Skin of body (tissue), 2 donors: Measurements from ENCODE around the gene RASGEF1B. TPM values are rescaled to one million over a fixed set of nuclear protein-coding genes. Genes with fewer than 3 reads are reported as not detected.
"Not testable (repeated sequence)": the region's sequence is repeated elsewhere in the genome, so short reads cannot be mapped to it uniquely, and the experiment has no call there.

Experiments used
- DNase-seq: peaks from one replicate; lab custom pipeline; 2025; lab: John Stamatoyannopoulos, UW
- total RNA-seq: library from RNA; depleted of rRNA; stranded (reverse); fragments of >200 nt; gene quantifications from one replicate; pipeline ENCODE4 v1.2.3, GENCODE V29; 2014

RASGEF1B gene
- total RNA-seq, 1 donor from 2014 or later, result 61.7 TPM

DNA sequence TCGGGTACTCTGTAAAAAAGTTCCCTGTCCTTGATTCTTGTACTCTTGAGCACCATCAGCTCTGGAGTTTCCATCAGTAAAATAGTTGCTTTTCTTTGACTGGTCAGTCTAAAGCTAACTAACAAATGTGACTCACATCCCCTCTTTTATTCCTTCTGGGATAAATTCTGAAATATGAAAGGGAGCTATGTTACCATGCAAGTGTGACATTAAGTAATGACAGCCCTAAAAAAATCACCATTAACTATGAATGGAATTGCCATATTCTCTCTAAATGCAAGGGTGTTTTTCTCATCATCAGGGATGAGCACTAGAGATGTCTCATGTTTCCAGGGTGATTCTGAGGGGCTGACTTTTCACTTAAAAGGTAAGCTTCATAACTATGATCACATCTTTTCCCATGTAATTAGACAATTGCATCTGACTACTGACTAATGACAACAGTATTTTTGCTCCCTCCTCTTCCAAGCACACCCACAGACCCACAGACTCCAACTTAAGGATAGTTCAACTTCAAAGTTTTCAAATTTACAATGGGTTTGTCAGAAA, 26.9 kb upstream of the RASGEF1B start:
- DNase-seq, result no peak

DNA sequence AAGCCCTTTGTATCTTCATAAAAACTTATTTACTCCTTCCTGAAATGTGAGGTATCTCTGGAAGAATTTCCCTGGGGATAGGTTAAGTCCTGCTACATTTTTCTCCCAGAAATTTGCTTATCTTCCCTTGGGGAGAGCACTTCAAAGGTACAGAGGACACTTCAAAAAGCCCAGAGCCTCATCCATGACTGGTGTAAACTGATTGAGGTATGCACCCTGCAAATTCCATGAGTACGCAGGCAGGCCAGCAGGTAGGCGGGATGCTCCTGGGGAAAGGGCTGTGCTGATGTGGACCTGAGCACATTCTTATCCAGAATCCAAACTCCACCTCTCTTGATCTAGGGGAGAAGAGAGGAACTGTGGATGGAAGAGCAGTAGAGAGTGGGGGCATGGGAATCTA, 26.3 kb upstream of the RASGEF1B start:
- no peak for DNase-seq

DNA sequence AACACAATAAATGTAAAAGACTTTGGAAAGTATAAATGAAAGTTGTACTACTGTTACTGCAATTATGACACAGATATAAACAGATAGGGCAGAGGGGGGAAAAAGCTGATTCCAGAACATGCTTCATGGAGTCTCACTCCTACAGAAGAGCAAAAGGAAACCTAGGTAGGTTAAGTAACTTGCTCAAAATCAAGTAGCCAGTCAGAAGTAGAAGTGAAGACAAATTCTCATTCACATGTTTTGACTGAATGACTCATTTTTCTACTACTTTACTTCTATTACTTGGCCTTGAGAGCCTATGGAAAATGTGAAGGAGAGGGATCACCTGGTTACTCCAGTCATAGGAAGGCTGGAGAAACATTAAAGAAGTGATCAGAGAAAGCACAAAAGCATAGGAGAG, 23.6 kb upstream of the RASGEF1B start:
- no peak for DNase-seq

DNA sequence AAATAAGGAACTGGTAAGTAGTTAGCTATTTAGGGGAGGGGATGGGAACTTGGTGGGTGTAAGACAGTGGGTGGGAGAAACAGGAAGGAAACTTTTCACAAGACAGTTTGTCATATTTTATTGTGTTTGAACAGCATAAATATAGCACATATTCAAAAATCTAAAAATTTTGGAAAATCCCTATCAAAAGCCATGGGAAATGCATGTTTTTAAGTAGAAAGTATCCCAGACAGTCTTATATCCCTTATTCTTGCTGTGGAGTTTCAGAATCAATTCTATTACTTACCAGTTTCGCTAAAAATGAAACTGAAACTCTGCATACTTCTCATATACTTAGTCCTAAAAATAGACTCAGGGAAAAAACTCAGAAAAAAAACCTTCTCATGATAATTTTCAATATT, 22.3 kb upstream of the RASGEF1B start:
- DNase-seq, result peak; percentile 7

DNA sequence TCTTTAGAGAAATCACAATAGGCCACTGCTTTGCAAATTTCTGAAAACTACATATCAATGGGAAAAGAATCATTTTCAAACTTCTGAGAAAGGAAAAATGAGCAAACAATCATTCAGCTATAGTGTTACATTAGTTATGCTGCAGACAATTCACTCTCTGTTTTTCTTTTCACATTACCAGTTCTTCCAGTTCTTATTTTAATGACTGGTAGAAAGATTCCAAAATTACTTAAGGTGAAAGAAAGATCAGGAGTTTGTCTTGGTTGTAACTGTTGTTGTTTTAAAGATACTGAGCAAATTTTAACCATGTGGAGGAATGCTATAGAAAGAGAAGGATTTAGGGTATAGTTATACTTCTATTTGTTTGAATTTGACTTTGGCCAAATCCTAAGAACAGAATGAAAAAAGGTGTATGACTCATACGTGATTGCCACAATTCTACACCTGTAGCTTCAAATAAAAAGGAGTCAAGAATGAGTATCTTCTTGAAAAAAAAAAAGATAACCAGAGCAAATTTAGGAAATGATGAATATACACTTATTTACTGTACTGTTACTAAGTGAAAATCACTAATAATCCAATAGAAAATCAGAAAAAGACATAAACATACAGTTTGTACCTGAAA, 21.0 kb upstream of the RASGEF1B start:
- no peak for DNase-seq

DNA sequence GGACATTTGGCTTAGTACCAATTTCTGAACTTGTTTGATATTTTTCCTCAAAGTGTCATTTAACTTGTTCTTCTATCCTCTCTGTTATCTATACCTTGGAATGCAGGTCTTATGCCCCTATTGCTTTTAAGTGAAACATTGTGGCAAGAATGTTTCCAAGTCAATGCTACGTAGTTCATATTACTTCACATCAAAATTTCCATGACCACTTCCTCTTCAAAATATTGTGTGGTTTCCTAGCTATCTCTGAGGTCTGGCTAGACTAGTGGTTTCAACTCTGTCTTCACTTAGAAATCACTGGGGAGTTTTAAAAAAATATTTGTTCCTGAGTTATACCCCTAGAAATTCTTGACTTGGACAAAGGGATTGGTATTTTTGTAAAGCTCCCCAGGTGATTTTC, 20.2 kb upstream of the RASGEF1B start:
- peak; percentile 6 for DNase-seq

DNA sequence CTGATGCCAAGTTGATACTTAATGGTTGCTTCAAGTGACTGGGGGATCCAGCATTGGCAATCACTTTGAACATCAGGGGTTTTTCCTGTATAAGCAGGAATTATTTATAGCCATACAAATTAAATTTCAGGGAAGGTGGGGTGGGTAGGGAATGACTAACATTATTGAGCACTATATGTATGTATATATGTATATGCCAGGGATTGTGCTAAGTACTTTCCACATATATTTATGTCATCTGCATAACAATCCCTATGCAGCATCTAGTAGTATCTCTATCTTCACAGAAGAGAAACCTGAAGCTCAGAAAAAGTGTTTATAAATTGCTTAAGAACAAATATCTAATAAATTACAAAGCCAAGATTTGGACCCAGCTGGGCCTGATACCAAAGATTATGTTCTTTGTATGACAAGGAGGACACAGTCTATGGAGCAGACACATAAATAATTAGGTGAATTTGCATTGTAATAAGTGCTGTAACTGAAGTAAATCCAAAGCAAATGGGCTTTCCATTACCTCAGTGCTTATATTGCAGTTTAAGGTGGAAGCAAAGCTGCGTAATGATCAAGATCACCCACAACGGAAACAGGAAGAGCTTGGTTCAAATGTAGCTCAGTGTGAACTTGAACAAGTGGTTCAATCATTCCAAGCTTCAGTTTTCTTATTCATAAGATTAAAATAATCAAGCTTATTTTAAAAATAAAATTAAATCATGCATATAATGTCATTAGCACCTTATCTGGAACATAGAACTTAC, 18.9 kb upstream of the RASGEF1B start:
- no peak for DNase-seq

DNA sequence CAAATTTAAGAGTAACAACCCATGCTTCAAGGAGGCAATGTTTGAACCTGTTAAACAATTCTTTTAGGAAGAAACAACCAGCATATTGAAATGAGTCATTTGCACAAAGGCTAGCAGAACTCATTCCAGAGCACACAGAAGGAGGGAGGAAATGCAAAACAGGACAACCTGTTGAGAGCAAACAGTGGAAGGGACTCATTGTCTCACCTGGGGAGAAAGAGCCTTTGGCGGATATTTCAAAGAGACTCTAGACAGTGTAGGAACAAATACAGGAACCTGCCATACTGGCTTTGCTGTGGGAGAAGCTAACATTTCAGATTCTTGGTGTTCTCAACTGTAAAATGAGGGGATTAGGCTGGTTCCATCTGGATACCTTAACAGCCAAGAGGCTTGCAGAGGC, 14.8 kb upstream of the RASGEF1B start:
- no peak for DNase-seq

DNA sequence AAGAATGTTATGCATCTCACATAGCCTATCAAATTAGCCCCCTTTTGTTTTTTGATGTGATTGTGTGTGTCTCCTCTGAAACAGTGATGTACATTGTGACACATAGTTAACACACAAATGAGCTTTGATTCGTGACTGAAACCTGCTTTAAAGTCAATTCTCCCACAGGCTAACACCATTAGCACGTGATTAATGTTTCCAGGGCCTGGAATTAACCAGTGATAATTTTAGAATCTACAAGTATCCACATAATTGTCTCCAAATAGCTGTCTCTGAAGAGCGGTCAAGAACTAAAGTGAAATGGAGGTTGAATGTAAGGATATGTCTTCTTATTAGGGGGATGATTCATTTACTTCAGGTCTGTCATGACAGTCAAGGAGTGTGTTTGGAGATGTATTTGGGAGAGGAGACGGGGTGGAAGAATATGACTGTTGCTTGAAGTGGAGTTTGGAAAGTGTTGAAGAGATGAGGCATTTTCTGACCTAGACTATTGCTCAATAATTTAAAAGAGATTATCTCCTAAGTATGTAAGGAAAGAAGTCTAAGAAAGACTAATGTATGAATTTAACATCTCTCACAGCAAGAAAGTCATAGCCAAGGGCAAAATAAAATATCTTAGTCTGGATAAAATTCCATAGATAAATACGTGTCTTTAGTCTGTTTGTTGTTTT, 13.7 kb upstream of the RASGEF1B start:
- DNase-seq, result no peak

DNA sequence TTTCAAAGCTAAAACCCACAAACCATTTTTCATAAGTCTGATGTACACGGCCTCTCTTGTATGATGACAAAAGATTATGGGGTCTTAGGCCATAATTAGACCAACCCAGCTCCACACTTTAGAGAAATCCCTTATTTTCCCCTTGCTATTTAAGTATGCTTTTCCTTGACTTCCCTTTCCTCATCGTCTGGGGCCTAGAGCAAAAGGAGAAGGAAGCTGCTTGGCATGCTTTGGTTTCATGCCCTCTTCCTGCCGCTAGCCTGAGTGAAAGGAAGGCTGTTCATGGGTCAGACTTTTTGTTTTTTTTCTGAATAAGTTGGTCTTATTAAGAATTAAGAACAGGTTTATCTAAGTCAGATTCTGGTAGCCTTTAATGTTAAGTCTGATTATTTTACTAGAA, 10.6 kb upstream of the RASGEF1B start:
- no peak for DNase-seq

DNA sequence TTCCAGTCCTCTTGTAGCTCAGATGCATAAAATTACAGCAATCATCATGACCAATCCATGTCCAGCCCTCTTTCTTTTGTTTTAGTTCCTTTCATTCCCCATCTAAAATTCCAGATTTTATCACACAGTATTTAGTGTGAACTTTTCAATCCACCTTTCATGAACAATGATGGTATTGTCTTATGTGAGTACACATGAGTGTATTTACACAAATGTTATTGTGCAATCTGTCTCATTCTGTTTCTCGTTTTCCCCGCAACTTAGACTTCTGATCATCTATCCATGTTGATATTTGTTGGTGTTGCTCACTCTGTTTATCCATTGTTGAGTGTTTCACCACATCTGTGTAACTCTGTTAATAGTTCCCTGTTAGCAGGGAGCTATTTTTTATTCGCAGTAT, 9.4 kb upstream of the RASGEF1B start:
- DNase-seq, result no peak

DNA sequence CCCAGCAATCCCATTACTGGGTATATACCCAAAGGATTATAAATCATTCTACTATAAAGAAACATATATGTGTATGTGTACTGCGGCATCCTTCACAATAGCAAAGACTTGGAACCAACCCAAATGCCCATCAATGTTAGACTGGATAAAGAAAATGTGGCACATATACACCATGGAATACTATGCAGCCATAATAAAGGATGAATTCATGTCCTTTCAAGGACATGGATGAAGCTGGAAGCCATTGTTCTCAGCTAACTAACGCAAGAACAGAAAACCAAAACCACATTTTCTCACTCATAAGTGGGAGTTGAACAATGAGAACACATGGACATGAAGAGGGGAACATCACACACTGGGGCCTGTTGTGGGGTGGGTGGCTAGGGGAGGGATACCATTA, 7.9 kb upstream of the RASGEF1B start:
- DNase-seq, result not testable (repeated sequence)

DNA sequence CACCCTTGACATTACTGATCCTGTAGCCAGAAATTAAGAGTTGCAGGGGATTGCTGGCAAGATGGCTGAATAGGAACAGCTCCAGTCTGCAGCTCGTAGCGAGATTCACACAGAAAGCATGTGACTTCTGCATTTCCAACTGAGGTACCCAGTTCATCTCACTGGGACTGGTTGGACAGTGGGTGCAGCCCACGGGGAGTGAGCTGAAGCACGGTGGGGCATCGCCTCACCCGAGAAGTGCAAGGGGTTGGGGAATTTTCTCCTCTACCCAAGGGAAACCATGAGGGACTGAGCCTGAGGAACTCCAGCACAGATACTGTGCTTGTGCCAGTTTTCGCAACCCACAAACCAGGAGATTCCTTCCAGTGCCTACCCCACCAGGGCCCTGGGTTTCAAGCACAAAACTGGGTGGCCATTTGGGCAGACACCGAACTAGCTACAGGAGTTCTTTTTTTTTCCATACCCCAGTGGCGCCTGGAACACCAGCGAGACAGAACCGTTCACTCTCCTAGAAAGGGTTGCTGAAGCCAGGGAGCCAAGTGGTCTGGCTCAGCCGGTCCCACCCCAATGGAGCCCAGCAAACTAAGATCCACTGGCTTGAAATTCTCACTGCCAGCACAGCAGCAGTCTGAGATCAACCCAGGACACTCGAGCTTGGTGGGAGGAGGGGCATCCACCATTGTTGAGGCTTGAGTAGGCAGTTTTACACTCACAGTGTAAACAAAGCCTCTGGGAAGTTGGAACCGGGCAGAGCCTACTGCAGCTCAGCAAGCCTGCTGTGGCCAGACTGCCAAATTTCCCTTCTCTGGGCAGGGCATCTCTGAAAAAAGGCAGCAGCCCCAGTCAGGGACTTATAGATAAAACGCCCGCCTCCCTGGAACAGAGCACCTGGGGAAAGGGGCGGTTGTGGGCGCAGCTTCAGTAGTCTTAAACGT, 1.9 kb upstream of the RASGEF1B start:
- DNase-seq, result not testable (repeated sequence)

DNA sequence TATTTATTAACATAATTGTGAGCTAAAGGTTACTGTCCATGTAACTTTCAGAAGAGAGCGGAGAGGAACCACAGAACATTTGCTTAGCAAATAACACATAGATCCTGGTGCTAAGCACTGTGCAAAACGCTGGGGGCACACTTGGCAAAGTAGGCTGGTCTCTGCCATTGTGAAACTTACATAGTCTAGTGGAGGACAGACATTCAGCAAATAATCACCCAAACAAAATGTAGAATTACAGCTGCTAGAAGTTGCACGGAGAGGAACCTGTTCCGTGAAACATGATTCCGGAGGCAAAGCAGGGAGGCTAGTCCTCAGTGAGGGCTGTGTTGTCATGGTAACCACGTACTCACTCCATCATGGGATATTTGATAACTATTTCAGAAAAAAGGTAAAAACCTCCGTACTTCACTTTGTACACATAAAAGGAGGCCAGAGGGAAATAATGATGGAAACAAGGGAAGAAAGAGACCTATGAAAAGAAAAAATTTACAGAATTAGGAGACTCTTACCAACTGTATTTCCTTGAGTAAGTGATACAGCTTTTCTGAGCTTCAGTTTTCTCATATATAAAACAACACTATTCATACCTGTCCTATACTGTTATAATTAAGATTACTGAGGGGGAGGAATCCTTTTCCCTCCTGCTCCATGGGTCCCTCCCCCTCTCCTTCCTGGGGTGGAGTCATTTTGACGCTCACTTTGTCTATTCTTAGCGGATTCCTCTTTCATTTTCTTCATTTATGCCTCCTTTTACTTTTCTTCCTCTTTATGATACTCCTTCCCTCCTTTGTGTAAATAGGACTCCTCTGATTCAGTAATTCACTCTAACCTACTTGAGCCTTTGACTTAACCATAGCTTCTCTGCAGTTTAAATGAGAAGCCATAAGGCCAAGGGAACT, 825 bp upstream of the RASGEF1B start:
- DNase-seq, result peak; percentile 73

DNA sequence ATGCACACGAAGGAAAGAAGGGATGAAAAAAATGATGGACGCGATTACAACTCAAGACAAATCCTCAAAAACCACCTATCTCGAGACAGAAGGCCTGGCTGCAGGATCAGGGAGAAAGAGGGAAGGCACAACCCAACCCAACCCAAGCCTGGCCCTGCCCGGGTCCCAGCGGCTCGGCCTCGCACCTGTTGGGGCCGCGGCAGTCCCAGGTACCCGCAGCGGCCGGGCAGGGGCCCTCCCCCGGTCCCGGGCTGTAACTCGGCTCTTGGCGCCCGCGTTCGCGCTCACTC, 464 bp downstream of the RASGEF1B start:
- no peak for DNase-seq

DNA sequence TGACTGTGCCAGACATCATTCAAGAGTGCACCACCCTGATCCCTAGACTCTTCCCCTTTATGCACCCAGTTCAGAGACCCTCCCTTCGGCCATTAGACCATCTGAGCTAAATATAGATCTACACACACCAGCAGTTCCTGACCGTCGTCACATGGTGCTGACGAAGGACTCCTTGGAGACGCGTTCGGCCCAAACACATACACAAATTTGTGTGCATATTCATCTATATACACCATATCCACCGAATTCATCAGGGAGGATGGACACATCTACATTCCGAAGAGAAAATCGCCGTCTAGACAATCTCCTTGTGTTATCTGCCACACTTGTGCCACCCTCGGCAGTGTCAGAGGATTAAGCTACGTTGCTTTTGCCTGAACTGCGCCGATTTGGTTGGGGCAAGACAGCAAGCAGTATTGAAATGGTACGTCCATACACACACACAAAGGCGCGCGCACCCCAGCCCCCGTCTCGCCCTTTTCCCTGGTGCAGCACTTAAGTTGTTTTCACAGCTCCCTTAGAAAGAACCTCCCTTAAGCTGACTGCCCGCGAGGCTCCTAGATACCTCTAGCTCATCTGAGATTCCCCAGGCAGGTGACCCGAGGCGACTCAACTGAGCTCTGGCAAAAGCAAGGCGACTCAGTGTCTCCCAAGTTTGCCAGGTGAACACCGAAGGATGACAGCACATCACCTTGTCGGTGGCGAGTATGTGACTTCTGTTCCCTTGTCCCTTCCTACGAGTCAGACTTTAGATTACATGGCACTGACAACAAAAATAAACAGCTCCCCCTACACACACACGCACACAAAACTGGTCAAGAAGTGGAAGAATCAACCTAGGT, 1.0 kb downstream of the RASGEF1B start:
- peak; percentile 31 for DNase-seq

DNA sequence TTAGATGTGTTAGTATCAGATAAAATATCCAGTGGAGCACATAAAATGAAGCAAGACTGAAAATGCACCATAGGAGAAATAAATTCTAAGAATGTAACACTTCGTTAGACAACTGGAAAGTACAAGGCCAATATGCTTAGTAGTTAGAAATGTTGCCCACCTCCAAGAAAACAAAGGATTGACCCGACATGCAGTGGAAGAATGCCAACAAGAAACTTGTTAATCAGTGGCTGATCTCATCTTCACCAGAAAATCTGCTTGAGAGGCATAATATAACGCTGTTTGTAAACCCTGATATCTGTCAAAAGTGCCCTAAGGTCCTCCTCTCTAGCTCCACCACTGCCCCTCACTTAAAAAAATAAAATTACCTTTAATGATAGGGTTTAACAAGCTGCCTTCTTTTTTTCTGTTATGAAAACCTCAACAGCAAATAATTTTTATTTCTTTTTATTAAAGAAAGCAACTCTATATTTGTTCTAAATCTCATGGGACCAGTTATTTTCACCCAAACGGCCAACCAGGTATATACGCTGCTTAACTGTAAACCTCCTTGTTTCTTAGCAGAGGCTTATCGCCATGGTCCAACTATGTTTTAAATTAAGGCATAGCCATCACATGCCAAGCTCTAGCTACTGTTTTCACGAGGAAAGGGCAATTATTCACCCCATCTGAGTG, 1.8 kb downstream of the RASGEF1B start:
- no peak for DNase-seq

DNA sequence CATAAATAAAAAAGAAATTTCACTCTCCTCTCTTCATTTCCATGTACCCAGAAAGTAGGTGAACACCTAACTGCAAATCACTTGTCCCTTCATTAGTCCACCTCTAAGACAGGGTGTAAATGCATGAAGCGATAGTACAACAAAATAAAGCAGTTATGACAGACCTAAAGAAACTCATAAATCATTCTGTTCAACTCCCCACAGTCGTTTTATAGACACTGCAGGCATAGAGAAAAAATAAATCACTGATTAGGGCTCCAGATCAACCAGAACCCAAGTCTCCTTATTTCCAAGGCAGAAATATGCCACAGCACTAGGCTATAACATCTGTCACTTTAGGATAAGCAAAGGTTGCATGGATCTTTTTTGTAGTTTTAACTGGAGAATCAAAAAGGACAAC, 3.0 kb downstream of the RASGEF1B start:
- DNase-seq, result no peak

DNA sequence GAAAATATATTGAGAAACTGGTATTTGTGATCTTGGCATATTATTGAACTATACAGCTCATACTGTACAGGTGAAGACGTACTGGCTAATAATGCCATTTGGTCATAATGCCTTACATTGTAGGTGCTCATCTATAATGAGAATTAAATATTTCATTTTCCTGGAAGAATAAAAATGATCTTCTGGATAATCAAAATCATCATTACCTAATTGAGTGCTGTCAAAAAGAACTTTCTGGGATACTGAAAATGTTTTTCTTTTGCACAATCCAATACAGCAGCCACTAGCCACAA, 4.1 kb downstream of the RASGEF1B start:
- DNase-seq, result no peak
